SU-DHL-6 (cell line): ENCODE data around the gene GCNT2.

Experiments
- CTCF ChIP-seq: fragments of 200-600 bp; sonication (generic); IDR thresholded peaks from one replicate; pipeline ENCODE4 v1.5.1; 2017; ENCODE audit warnings: antibody characterized with exemption, mild to moderate bottlenecking, low read length, moderate library complexity; ENCODE audit not compliant: insufficient read depth, poor library complexity, severe bottlenecking
- EZH2phosphoT487 ChIP-seq: fragments of 200-600 bp; sonication (generic), shearing (Covaris generic); conservative IDR thresholded peaks from 2 replicates; pipeline ENCODE4 v1.6.1; 2018; ENCODE audit warnings: mild to moderate bottlenecking, antibody characterized with exemption, low read length, moderate library complexity, mixed read lengths

DNA sequence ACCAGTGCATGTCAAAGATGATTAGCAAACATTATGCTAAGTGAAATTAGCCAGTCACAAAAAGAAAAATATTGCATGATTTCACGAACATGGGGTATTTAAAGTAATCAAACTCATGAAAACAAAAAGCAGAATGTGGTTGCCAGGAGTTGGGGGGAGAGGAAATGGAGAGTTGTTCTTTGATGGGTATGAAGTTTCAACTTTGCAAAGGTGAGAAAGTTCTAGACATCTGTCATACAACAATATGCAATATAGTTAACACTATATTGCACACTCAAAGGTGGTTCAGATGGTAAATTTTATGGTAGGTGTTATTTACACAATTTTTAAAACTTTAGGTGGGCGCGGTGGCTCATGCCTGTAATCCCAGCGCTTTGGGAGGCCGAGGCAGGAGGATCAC is 13.4 kb upstream of the GCNT2 start:
- TF ChIP-seq CTCF, result no peak
- no peak for TF ChIP-seq EZH2phosphoT487
